Panc1 (cell line): Measurements from ENCODE around the gene CLPTM1. TPM values are rescaled to one million over a fixed set of nuclear protein-coding genes. Genes with fewer than 3 reads are reported as not detected.

Experiments
- ATAC-seq: fragments of 200-7000 bp; cut with Tn5 transposase; 2 replicates; pipeline ENCODE4 v1.9.1; 2020; ENCODE audit warnings: mild to moderate bottlenecking, moderate library complexity
- BruUV-seq: library from RNA; stranded (reverse); fragments of 400-500 nt; replicated peaks from 2 replicates; lab custom pipeline; 2021; lab: Mats Ljungman, UMichigan
- CTCF ChIA-PET: fragments of 300-600 bp; sonication (Branson Sonifier 250); formaldehyde crosslinking; loops from one replicate; lab custom pipeline; 2022; ENCODE audit warnings: antibody characterized with exemption; lab: Charles Lee
- POLR2A ChIA-PET: fragments of 300-600 bp; sonication (Branson Sonifier 250); formaldehyde crosslinking; loops from one replicate; lab custom pipeline; 2022; ENCODE audit warnings: antibody characterized with exemption; lab: Charles Lee
- DNase-seq: peaks from one replicate; pipeline ENCODE4 v3.0.0-alpha.2; 2010; ENCODE audit warnings: low read depth, low spot score
- H3K27ac ChIP-seq: 2 replicates; pipeline ENCODE4 v1.5.1; 2011; ENCODE audit warnings: mild to moderate bottlenecking, low read length, inconsistent platforms
- H3K27me3 ChIP-seq: fragments of 200-500 bp; sonication (Bioruptor generic); 2 replicates; pipeline ENCODE4 v1.6.0; 2014; ENCODE audit warnings: low read length, inconsistent platforms; ENCODE audit not compliant: control insufficient read depth, insufficient read depth
- H3K36me3 ChIP-seq: fragments of 200-500 bp; sonication (Bioruptor generic); 2 replicates; pipeline ENCODE4 v1.5.1; 2014; ENCODE audit warnings: inconsistent platforms, mild to moderate bottlenecking, low read length, moderate library complexity; ENCODE audit not compliant: control insufficient read depth, insufficient read depth
- H3K4me1 ChIP-seq: 2 replicates; pipeline ENCODE4 v1.5.1; 2011; ENCODE audit warnings: inconsistent platforms, mild to moderate bottlenecking, low read length, moderate library complexity; ENCODE audit not compliant: control insufficient read depth, insufficient read depth
- H3K4me3 ChIP-seq, 2 experiments: 2 replicates each; pipeline ENCODE4 v1.5.1; 2011 to 2012; ENCODE audit warnings: low read depth in 2 of 2, low read length in 2 of 2, mild to moderate bottlenecking in 2 of 2, inconsistent platforms in 1 of 2, moderate library complexity in 1 of 2
- H3K9me3 ChIP-seq: fragments of 200-500 bp; sonication (Bioruptor generic); 2 replicates; pipeline ENCODE4 v1.5.1; 2014; ENCODE audit warnings: low read depth, mild to moderate bottlenecking, inconsistent platforms, low read length, moderate library complexity; ENCODE audit not compliant: control insufficient read depth, insufficient read depth
- CTCF ChIP-seq: fragments of 450-650 bp; IDR thresholded peaks from 2 replicates; pipeline ENCODE4 v1.5.1; 2017; ENCODE audit warnings: mild to moderate bottlenecking
- POLR2AphosphoS5 ChIP-seq: IDR thresholded peaks from 2 replicates; pipeline ENCODE4 v1.6.1; 2012; ENCODE audit warnings: mild to moderate bottlenecking, low read depth, low read length, moderate library complexity
- REST ChIP-seq, 2 experiments: IDR thresholded peaks; 2 replicates each; pipeline ENCODE4 v1.6.1; 2011 to 2012; ENCODE audit warnings: low read depth in 2 of 2, control low read depth in 1 of 2, low read length in 1 of 2, mild to moderate bottlenecking in 1 of 2, moderate library complexity in 1 of 2; ENCODE audit not compliant: insufficient read depth in 1 of 2
- SIN3A ChIP-seq: IDR thresholded peaks from 2 replicates; pipeline ENCODE4 v1.6.1; 2012; ENCODE audit warnings: low read depth, mild to moderate bottlenecking, low read length, moderate library complexity, borderline replicate concordance; ENCODE audit not compliant: insufficient read depth
- TCF7L2 ChIP-seq: IDR thresholded peaks from 2 replicates; pipeline ENCODE4 v1.6.1; 2011; ENCODE audit warnings: mild to moderate bottlenecking, low read depth, low read length, inconsistent platforms
- in situ Hi-C: cut with HindIII; loops from 2 replicates; pipeline ENCODE4 v1.10.0; 2016; ENCODE audit warnings: low sequenced_read_pairs, low pct_unique_long_range_greater_than_20kb
- intact Hi-C: fragments of 100-400 bp; cut with micrococcal nuclease; formaldehyde crosslinking; loops from one replicate; pipeline ENCODE4 v1.10.0; 2022; ENCODE audit not compliant: unreplicated experiment
- total RNA-seq: library from RNA; stranded (reverse); gene quantifications from one replicate; pipeline ENCODE4 v1.2.1, GENCODE V29; 2021; ENCODE audit not compliant: unreplicated experiment

Gene CLPTM1
- total RNA-seq, 1 experiment from 2014 or later = 98.4 TPM

GRCh38 chr19:44987148-44987675 is 32.0 kb downstream of the CLPTM1 start:
- ATAC-seq (no peak), DNase-seq (no peak)
- Histone ChIP-seq H3K4me1 (no peaks in the 10 kb centered on the region), H3K27ac (no peak overlapping the region), H3K27me3 (no peaks in the 10 kb centered on the region), H3K9me3 (no peaks in the 10 kb centered on the region), H3K36me3 (no peaks in the 10 kb centered on the region), H3K4me3 (no peak overlapping the region)
- TF ChIP-seq CTCF = no peak
- TF ChIP-seq REST (IDR thresholded peaks at IDR 0.05; ENCODE audit: insufficient read depth in 1 of 2, low read depth in 2 of 2, low read length in 1 of 2) = no peak
- TF ChIP-seq POLR2AphosphoS5 = no peak
- TF ChIP-seq TCF7L2 = no peak
- no peak for TF ChIP-seq SIN3A
- POLR2A ChIA-PET = no interaction called here
- no TSS peak for BruUV-seq
- CTCF ChIA-PET = no interaction called here
- in situ Hi-C loops = no loop called here
- intact Hi-C loops = no loop called here

GRCh38 chr19:44988273-44988672 is 33.1 kb downstream of the CLPTM1 start:
- no peak for DNase-seq
- no peaks in the 10 kb centered on the region for H3K27me3 ChIP-seq
- no peak for TF ChIP-seq CTCF
- no peak for TF ChIP-seq REST (IDR thresholded peaks at IDR 0.05; ENCODE audit: insufficient read depth in 1 of 2, low read depth in 2 of 2, low read length in 1 of 2)
- no peak for TF ChIP-seq SIN3A
- TF ChIP-seq POLR2AphosphoS5 = no peak
- no peak for TF ChIP-seq TCF7L2
- no peaks in the 10 kb centered on the region for H3K9me3 ChIP-seq
- no peaks in the 10 kb centered on the region for H3K4me1 ChIP-seq
- no peaks in the 10 kb centered on the region for H3K36me3 ChIP-seq
- POLR2A ChIA-PET = no interaction called here
- BruUV-seq = no TSS peak
- H3K4me3 ChIP-seq = no peak overlapping the region
- intact Hi-C loops (no loop called here), in situ Hi-C loops (no loop called here)
- CTCF ChIA-PET = no interaction called here
- H3K27ac ChIP-seq = no peak overlapping the region
- ATAC-seq = no peak; the same call in 1 of the 2 replicates
